ENCODE data around the gene FAR2.
"Not testable (repeated sequence)": the region's sequence is repeated elsewhere in the genome, so short reads cannot be mapped to it uniquely, and the experiment has no call there.

- TF ChIP-seq HDGF (IDR thresholded peaks at IDR 0.05; ENCODE audit: borderline replicate concordance); SP1 (IDR thresholded peaks at IDR 0.05); SUZ12 (IDR thresholded peaks at IDR 0.05); ARNT (IDR thresholded peaks at IDR 0.05); ELF4 (IDR thresholded peaks at IDR 0.05); CTBP1 (IDR thresholded peaks at IDR 0.05; ENCODE audit: borderline replicate concordance); FOXK2 (IDR thresholded peaks at IDR 0.05); ZNF384 (IDR thresholded peaks at IDR 0.05); FOXM1 (IDR thresholded peaks at IDR 0.05; ENCODE audit: borderline replicate concordance); TARDBP (IDR thresholded peaks at IDR 0.05); NFRKB (IDR thresholded peaks at IDR 0.05): not testable (repeated sequence)
Measured at GRCh38 chr12:29182247-29182646, 33.2 kb downstream of the FAR2 start.

All from HEK293T (cell line).